K562 (cell line): ENCODE results near the gene CYB5R3. TPM values are rescaled to one million over a fixed set of nuclear protein-coding genes. Genes with fewer than 3 reads are reported as not detected.

Experiments used
- ATAC-seq: fragments of 200-7000 bp; cut with Tn5 transposase; 3 replicates; pipeline ENCODE4 v1.9.1; 2020; ENCODE audit warnings: moderate library complexity
- Bru-seq: library from RNA; stranded (reverse); fragments of 400-500 nt; gene quantifications from one replicate; lab custom pipeline; 2021; lab: Mats Ljungman, UMichigan
- BruChase-seq, 2 experiments: library from RNA; stranded (reverse); fragments of 400-500 nt; gene quantifications; one replicate each; lab custom pipeline; 2021; lab: Mats Ljungman, UMichigan
- BruUV-seq: library from RNA; stranded (reverse); fragments of 400-500 nt; replicated peaks from 2 replicates; lab custom pipeline; 2021; lab: Mats Ljungman, UMichigan
- CTCF ChIA-PET: fragments of 300-600 bp; formaldehyde crosslinking; extraction: SDS; loops from one replicate; lab custom pipeline; 2021; ENCODE audit warnings: low intra/inter-chr PET ratio; lab: Yijun Ruan, JAX
- POLR2A ChIA-PET: fragments of 300-600, 350-650 bp; sonication (Branson Sonifier 250); formaldehyde crosslinking; extraction: SDS; loops from one replicate; lab custom pipeline; 2021; ENCODE audit warnings: antibody characterized with exemption, inconsistent platforms; lab: Yijun Ruan, JAX
- DNase-seq, 4 experiments: peaks; one replicate each; pipeline versions ENCODE4 v3.0.0 to v3.0.0-alpha.2; 2011 to 2018; ENCODE audit warnings: low spot score in 3 of 4, mixed read lengths in 3 of 4; ENCODE audit errors: extremely low read depth in 1 of 4
- FAIRE-seq: peaks from 2 replicates; lab custom pipeline; 2011; peaks lifted over from hg19 to GRCh38; lab: Jason Lieb, UNC
- H2AFZ ChIP-seq: 2 replicates; pipeline ENCODE4 v1.6.0; 2011; ENCODE audit warnings: low read depth, low read length, control low read depth, inconsistent platforms
- H3K27ac ChIP-seq: fragments of 200-600 bp; 3 replicates; pipeline ENCODE4 v1.8.0; 2011; ENCODE audit warnings: low read depth, mild to moderate bottlenecking, control low read depth, inconsistent platforms, low read length, moderate library complexity, mixed read lengths; ENCODE audit errors: extremely low read depth
- H3K27me3 ChIP-seq, 2 experiments: fragments of 300-600 bp in 1 of 2; 2 replicates in 1 of 2; 3 replicates in 1 of 2; pipeline versions ENCODE4 v1.6.0 to v1.8.0; 2011; ENCODE audit warnings: inconsistent platforms in 2 of 2, low read length in 2 of 2, mild to moderate bottlenecking in 1 of 2, mixed read lengths in 1 of 2, moderate library complexity in 1 of 2; ENCODE audit not compliant: control insufficient read depth in 2 of 2, insufficient read depth in 2 of 2
- H3K36me3 ChIP-seq: fragments of 300-600 bp; 3 replicates; pipeline ENCODE4 v1.8.0; 2011; ENCODE audit warnings: mild to moderate bottlenecking, low read length, inconsistent platforms; ENCODE audit not compliant: control insufficient read depth, insufficient read depth
- H3K4me1 ChIP-seq, 2 experiments: fragments of 200-600 bp in 1 of 2; replicated peaks in 1 of 2; 2 replicates in 1 of 2; 3 replicates in 1 of 2; pipeline versions ENCODE4 v1.5.1 to v1.8.0; 2011; ENCODE audit warnings: inconsistent platforms in 2 of 2, low read length in 2 of 2, mild to moderate bottlenecking in 1 of 2, mixed read lengths in 1 of 2, moderate library complexity in 1 of 2; ENCODE audit not compliant: control insufficient read depth in 2 of 2, insufficient read depth in 2 of 2
- H3K4me2 ChIP-seq: 2 replicates; pipeline ENCODE4 v1.6.1; 2011; ENCODE audit warnings: low read length, control low read depth, inconsistent platforms, mixed read lengths; ENCODE audit not compliant: insufficient read depth
- H3K4me3 ChIP-seq: fragments of 200-600 bp; sonication (generic), shearing (Covaris generic); 2 replicates; pipeline ENCODE4 v1.5.1; 2016; ENCODE audit warnings: control low read depth, inconsistent platforms
- H3K79me2 ChIP-seq: fragments of 200-600 bp; 3 replicates; pipeline ENCODE4 v1.8.0; 2011; ENCODE audit warnings: low read length, inconsistent platforms; ENCODE audit not compliant: control insufficient read depth, insufficient read depth
- H3K9ac ChIP-seq, 2 experiments: 2 replicates each; pipeline versions ENCODE4 v1.6.0 to v1.6.1; 2011; ENCODE audit warnings: low read depth in 2 of 2, low read length in 2 of 2, control low read depth in 1 of 2, inconsistent platforms in 1 of 2, mild to moderate bottlenecking in 1 of 2, mixed read lengths in 1 of 2; ENCODE audit not compliant: insufficient read depth in 1 of 2
- H3K9me1 ChIP-seq: one replicate; pipeline ENCODE4 v1.6.0; 2011; ENCODE audit warnings: inconsistent platforms, mild to moderate bottlenecking, low read length, moderate library complexity; ENCODE audit not compliant: control insufficient read depth, insufficient read depth
- H3K9me3 ChIP-seq: replicated peaks from 2 replicates; pipeline ENCODE4 v1.5.1; 2011; ENCODE audit warnings: low read depth, low read length, inconsistent platforms; ENCODE audit not compliant: control insufficient read depth, insufficient read depth
- H4K20me1 ChIP-seq: replicated peaks from 2 replicates; pipeline ENCODE4 v1.6.1; 2011; ENCODE audit warnings: low read length, inconsistent platforms, mixed read lengths; ENCODE audit not compliant: control insufficient read depth, insufficient read depth
- CEBPG ChIP-seq, 3 experiments: fragments of 200-800 bp in 1 of 3; sonication (Bioruptor generic) in 1 of 3; sonication (generic) in 1 of 3; formaldehyde crosslinking in 1 of 3; IDR thresholded peaks in 2 of 3; conservative IDR thresholded peaks in 1 of 3; 2 replicates each; pipeline versions ENCODE4 v1.6.1 to v1.8.0; 2016 to 2022; ENCODE audit warnings: missing compliant biosample characterization in 2 of 3, missing genetic modification characterization in 2 of 3, mild to moderate bottlenecking in 1 of 3, missing genetic modification reagents in 1 of 3
- HDAC8 ChIP-seq: fragments of 450-650 bp; IDR thresholded peaks from 2 replicates; pipeline ENCODE4 v1.6.1; 2016; ENCODE audit warnings: mild to moderate bottlenecking, missing genetic modification characterization, moderate library complexity, missing compliant biosample characterization
- NFRKB ChIP-seq: fragments of 450-650 bp; IDR thresholded peaks from 2 replicates; pipeline ENCODE4 v1.6.1; 2016; ENCODE audit warnings: low read depth
- PHF8 ChIP-seq: fragments of 200-600 bp; sonication (generic); IDR thresholded peaks from 2 replicates; pipeline ENCODE4 v1.6.1; 2012; ENCODE audit warnings: mixed run types, mild to moderate bottlenecking, inconsistent platforms, low read length, moderate library complexity, borderline replicate concordance
- TEAD1 ChIP-seq, 2 experiments: fragments of 450-650 bp in 1 of 2; sonication (generic) in 1 of 2; formaldehyde crosslinking; IDR thresholded peaks; 2 replicates each; pipeline versions ENCODE4 v1.4.0 to v1.8.0; 2020 to 2022; ENCODE audit warnings: mild to moderate bottlenecking in 2 of 2, missing genetic modification reagents in 1 of 2
- TGIF2 ChIP-seq: sonication (generic); formaldehyde crosslinking; IDR thresholded peaks from 2 replicates; pipeline ENCODE4 v1.8.1; 2022; ENCODE audit warnings: mild to moderate bottlenecking, missing genetic modification reagents, moderate library complexity
- TSC22D4 ChIP-seq: fragments of 450-650 bp; IDR thresholded peaks from 2 replicates; pipeline ENCODE4 v1.6.1; 2016; ENCODE audit warnings: missing genetic modification characterization, missing biosample characterization, control low read depth
- ZBED1 ChIP-seq: IDR thresholded peaks from 2 replicates; pipeline ENCODE4 v1.6.1; 2014
- ZNF354B ChIP-seq: fragments of 250-450 bp; sonication (Bioruptor Pico); IDR thresholded peaks from 2 replicates; pipeline ENCODE4 v1.4.0; 2020
- ZNF444 ChIP-seq: fragments of 250-450 bp; sonication (Bioruptor Pico); IDR thresholded peaks from 2 replicates; pipeline ENCODE4 v1.4.0; 2020; ENCODE audit warnings: mild to moderate bottlenecking, moderate library complexity
- WGBS: fragments of 100-300 bp; shearing (Covaris generic); methylation state at CpG from one replicate; pipeline ENCODE4 v1.1.6; 2016; ENCODE audit warnings: low coverage, mixed read lengths; ENCODE audit not compliant: insufficient coverage; ENCODE audit errors: missing lambda C conversion rate; 5-methylcytosine and 5-hydroxymethylcytosine counted together
- in situ Hi-C: fragments of 300-500 bp; cut with MboI; formaldehyde crosslinking; loops from 4 replicates; pipeline ENCODE4 v1.15.0; 2018; ENCODE audit warnings: inconsistent platforms, mixed read lengths
- intact Hi-C: fragments of 100-400 bp; cut with micrococcal nuclease; formaldehyde crosslinking; loops from 2 replicates; pipeline ENCODE4 v1.14.2; 2022
- long read RNA-seq, 3 experiments: library from polyadenylated mRNA in 2 of 3; library from RNA in 1 of 3; unstranded in 2 of 3; stranded (forward) in 1 of 3; transcript quantifications; one replicate each; pipeline ENCODE4 v2.0.0, GENCODE V29; 2019 to 2022
- polyA minus RNA-seq, 3 experiments: library from RNA; depleted of rRNA, polyadenylated mRNA; stranded (reverse); fragments of >200 nt; gene quantifications; 2 replicates each; pipeline ENCODE4 v1.2.3, GENCODE V29; 2011
- polyA plus RNA-seq, 8 experiments: library from polyadenylated mRNA; depleted of rRNA in 4 of 8; stranded (reverse) in 5 of 8; unstranded in 3 of 8; fragments of >200 nt; fragmentation: Nextera tagmentation in 2 of 8; fragmentation: Illumina TruSeq in 1 of 8; extraction: Ambion mirVana in 2 of 8; extraction: Trizol in 1 of 8; gene quantifications; 2 replicates each; pipeline versions ENCODE4 v1.2.1 to v1.2.3, GENCODE V29; 2011 to 2014; ENCODE audit warnings: inconsistent platforms in 1 of 8, missing spikeins in 1 of 8
- total RNA-seq, 7 experiments: library from RNA; depleted of rRNA in 6 of 7; stranded (reverse); fragments of >200 nt in 6 of 7; fragmentation: Illumina TruSeq in 2 of 7; extraction: Trizol in 2 of 7; gene quantifications; 2 replicates each; pipeline versions ENCODE4 v1.2.1 to v1.2.3, GENCODE V29; 2011 to 2021; ENCODE audit warnings: low replicate concordance in 1 of 7
- TF ChIP-seq, protein P1 (sequence below), 2 experiments: fragments of 150-350 bp in 1 of 2; IDR thresholded peaks; 2 replicates each; pipeline ENCODE4 v1.6.1; 2012 to 2016; ENCODE audit warnings: low read depth in 2 of 2, low read length in 2 of 2, mild to moderate bottlenecking in 1 of 2, moderate library complexity in 1 of 2

The CYB5R3 gene
- 13.9 and 37.9 TPM in 2 replicates for total RNA-seq (2011; cell fraction: chromatin; rRNA removed; ENCODE audit: low replicate concordance)
- total RNA-seq (2011; cell fraction: nucleolus; rRNA removed), result 38.5 and 38.7 TPM in 2 replicates
- 25.3 and 37.0 TPM in 2 replicates for total RNA-seq (2011; cell fraction: nucleoplasm; rRNA removed)
- total RNA-seq (2014; rRNA removed) (28.7 and 43.2 TPM in 2 replicates), total RNA-seq (2014; rRNA removed; fragmentation: Illumina TruSeq; extraction: Trizol) (10.9 and 13.5 TPM in 2 replicates), total RNA-seq (2015; rRNA removed; fragmentation: Illumina TruSeq; extraction: Trizol) (20.0 and 21.0 TPM in 2 replicates), total RNA-seq (2021) (66.7 and 66.8 TPM in 2 replicates), polyA plus RNA-seq (2011; rRNA removed) (23.4 and 60.3 TPM in 2 replicates), polyA plus RNA-seq (2014; fragmentation: Illumina TruSeq; extraction: Trizol) (59.2 and 83.9 TPM in 2 replicates), polyA plus RNA-seq (2014; fragmentation: Nextera tagmentation; extraction: Ambion mirVana) (1 to 10 TPM; 1.4 to 3.9 TPM), polyA plus RNA-seq (2014; rRNA removed) (37.6 and 45.0 TPM in 2 replicates), polyA minus RNA-seq (2011; rRNA and poly(A)+ RNA removed) (21.7 and 21.8 TPM in 2 replicates), Bru-seq, nascent RNA (percentile 63 among the genes with signal in this experiment), BruChase-seq, experiment 1, labeled RNA remaining after a 2-hour chase (percentile 59 among the genes with signal in this experiment), BruChase-seq, experiment 2, labeled RNA remaining after a 6-hour chase (percentile 59 among the genes with signal in this experiment)
- polyA plus RNA-seq (2011; cell fraction: cytosol; rRNA removed), result 41.8 and 76.5 TPM in 2 replicates
- polyA plus RNA-seq (2011; cell fraction: nucleus; rRNA removed), result 21.3 and 28.1 TPM in 2 replicates
- polyA plus RNA-seq (2012), result 46.5 and 68.5 TPM in 2 replicates
- 30.6 and 64.6 TPM in 2 replicates for polyA minus RNA-seq (2011; cell fraction: cytosol; rRNA and poly(A)+ RNA removed)
- polyA minus RNA-seq (2011; cell fraction: nucleus; rRNA and poly(A)+ RNA removed), result 7.7 and 11.7 TPM in 2 replicates
- long read RNA-seq, experiment 1, transcript CYB5R3-204 (8 exons, 1,849 nt), result minor isoform, 17 of 270 reads
- long read RNA-seq, experiment 1, transcript CYB5R3-201 (9 exons, 2,124 nt), result major isoform, 141 of 270 reads
- long read RNA-seq, experiment 1, partial matches to known transcripts, result 9 of 270 reads
- long read RNA-seq, experiment 1, other reads (novel, unspliced or antisense), result 99 of 270 reads
- long read RNA-seq, experiment 2, transcript CYB5R3-201 (9 exons, 2,124 nt), result major isoform, 78 of 114 reads
- long read RNA-seq, experiment 2, transcript CYB5R3-204 (8 exons, 1,849 nt), result minor isoform, 7 of 114 reads
- long read RNA-seq, experiment 2, partial matches to known transcripts, result 9 of 114 reads
- long read RNA-seq, experiment 2, other reads (novel, unspliced or antisense), result 17 of 114 reads
- long read RNA-seq, experiment 3, transcript CYB5R3-201 (9 exons, 2,124 nt), result major isoform, 34 of 44 reads
- long read RNA-seq, experiment 3, partial matches to known transcripts, result 1 of 44 reads
- long read RNA-seq, experiment 3, other reads (novel, unspliced or antisense), result 8 of 44 reads

- peak within 1 kb of the TSS; percentile 84 to 96 for H3K9ac ChIP-seq
- peak; percentile 86 for ATAC-seq
- DNase-seq, result peak; percentile 74 to 93 (median 92)
- WGBS, result 52% methylated on average over 22 of the region's 81 CpGs
- no peak for FAIRE-seq
- H4K20me1 ChIP-seq, result peaks cover 14% of the 10 kb centered on the region
- POLR2A ChIA-PET, result interaction anchor here (0.7 to 1.2 kb wide), 2 partner anchors 35 to 172 kb away, joined by 3 to 6 read pairs; partner anchors contain the start of gene POLDIP3
- no peaks in the 10 kb centered on the region for H3K9me3 ChIP-seq
- intact Hi-C loops (no loop called here), in situ Hi-C loops (no loop called here)
- peak within 1 kb of the TSS; percentile 77 for H2AFZ ChIP-seq
- H3K27ac ChIP-seq, result peak within 1 kb of the TSS; percentile 83
- peaks cover 3% of the 10 kb centered on the region; the same call in 1 of the 3 replicates for H3K36me3 ChIP-seq
- no peaks in the 10 kb centered on the region for H3K9me1 ChIP-seq
- CTCF ChIA-PET, result no interaction called here
- H3K27me3 ChIP-seq, result no peaks in the 10 kb centered on the region; a peak in 1 of 5 replicates
- peak within 1 kb of the TSS; percentile 100 for H3K4me2 ChIP-seq
- peaks cover 42% of the 10 kb centered on the region for H3K79me2 ChIP-seq
- H3K4me1 ChIP-seq, result peaks cover 38 to 49% of the 10 kb centered on the region in 2 experiments
- H3K4me3 ChIP-seq, result peak within 1 kb of the TSS; percentile 93
- BruUV-seq, result TSS peak; percentile 58
- TF ChIP-seq ZNF444 (CRISPR knock-in tag) (no peak), CEBPG (CRISPR knock-in tag; IDR thresholded peaks at IDR 0.05) (no peak), CEBPG (tag; conservative IDR thresholded peaks at IDR 0.05 in 1 of 2, IDR thresholded peaks at IDR 0.05 in 1 of 2) (no peak), TGIF2 (CRISPR knock-in tag) (no peak), ZBED1 (no peak), PHF8 (peak; percentile 58; the same call in 1 of the 2 replicates), TEAD1 (CRISPR knock-in tag; IDR thresholded peaks at IDR 0.05) (no peak), HDAC8 (no peak), NFRKB (0 out of 2 replicates have a peak, but pooled peaks have one; percentile 41), ZNF354B (CRISPR knock-in tag) (no peak), TSC22D4 (tag) (no peak)
- TF ChIP-seq, protein P1, sequence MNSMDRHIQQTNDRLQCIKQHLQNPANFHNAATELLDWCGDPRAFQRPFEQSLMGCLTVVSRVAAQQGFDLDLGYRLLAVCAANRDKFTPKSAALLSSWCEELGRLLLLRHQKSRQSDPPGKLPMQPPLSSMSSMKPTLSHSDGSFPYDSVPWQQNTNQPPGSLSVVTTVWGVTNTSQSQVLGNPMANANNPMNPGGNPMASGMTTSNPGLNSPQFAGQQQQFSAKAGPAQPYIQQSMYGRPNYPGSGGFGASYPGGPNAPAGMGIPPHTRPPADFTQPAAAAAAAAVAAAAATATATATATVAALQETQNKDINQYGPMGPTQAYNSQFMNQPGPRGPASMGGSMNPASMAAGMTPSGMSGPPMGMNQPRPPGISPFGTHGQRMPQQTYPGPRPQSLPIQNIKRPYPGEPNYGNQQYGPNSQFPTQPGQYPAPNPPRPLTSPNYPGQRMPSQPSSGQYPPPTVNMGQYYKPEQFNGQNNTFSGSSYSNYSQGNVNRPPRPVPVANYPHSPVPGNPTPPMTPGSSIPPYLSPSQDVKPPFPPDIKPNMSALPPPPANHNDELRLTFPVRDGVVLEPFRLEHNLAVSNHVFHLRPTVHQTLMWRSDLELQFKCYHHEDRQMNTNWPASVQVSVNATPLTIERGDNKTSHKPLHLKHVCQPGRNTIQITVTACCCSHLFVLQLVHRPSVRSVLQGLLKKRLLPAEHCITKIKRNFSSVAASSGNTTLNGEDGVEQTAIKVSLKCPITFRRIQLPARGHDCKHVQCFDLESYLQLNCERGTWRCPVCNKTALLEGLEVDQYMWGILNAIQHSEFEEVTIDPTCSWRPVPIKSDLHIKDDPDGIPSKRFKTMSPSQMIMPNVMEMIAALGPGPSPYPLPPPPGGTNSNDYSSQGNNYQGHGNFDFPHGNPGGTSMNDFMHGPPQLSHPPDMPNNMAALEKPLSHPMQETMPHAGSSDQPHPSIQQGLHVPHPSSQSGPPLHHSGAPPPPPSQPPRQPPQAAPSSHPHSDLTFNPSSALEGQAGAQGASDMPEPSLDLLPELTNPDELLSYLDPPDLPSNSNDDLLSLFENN (IDR thresholded peaks at IDR 0.05; ENCODE audit: low read depth in 2 of 2, low read length in 2 of 2), result no peak
Observed at GRCh38 chr22:42649246-42650099, at the start of gene CYB5R3. Gene CYB5R3, minus strand, starts transcription at chr22:42649392. Its CDS starts 77 bp downstream, at chr22:42649315.
